HG02840 (cell line): ENCODE measurements around the gene KCNH2.

Experiments used
- ATAC-seq: cut with Tn5 transposase; IDR thresholded peaks from one replicate; pipeline ENCODE4 v1.9.1; 2021; ENCODE audit warnings: mild to moderate bottlenecking, moderate library complexity, moderate number of reproducible peaks; ENCODE audit not compliant: unreplicated experiment, low FRiP score

KCNH2 gene

DNA sequence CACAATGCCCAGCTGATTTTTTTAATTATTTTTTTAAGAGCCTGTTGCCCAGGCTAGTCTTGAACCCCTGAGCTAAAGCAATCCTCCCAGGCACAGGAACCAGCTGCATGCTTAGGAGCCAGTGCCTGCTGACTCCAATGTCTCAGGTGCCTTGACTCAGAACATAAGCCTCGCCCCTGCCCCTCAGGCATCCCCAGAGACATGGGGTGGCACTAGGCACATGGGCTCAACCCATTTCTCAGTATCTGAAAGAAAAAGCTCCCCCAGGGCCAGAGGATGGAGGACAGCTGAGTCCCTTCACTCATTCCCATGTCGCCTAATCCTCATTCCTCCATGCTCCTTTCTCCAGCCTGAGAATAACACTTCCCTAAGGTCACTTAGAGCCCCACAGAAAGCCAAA lies 39.1 kb downstream of the KCNH2 start:
- ATAC-seq, result no peak

DNA sequence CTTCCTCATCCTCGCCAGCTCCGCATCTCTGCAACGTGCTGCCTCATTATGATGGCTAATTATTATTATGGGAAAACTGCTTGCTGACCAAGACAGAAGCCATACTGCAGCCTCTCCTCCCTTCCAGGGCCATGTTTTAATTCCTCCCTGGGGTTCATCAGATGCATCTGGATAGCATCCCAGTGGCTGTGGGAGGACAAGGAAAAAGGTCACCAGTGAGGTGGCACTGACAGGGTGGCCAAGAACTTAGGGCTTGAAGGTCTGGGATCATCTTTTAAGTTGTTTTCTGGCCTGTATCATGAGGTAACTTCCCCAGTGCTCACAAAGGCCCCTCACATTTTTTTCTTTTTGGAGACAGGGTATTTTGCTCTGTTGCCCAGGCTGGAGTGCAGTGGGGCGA lies 39.6 kb downstream of the KCNH2 start:
- ATAC-seq, result no peak

DNA sequence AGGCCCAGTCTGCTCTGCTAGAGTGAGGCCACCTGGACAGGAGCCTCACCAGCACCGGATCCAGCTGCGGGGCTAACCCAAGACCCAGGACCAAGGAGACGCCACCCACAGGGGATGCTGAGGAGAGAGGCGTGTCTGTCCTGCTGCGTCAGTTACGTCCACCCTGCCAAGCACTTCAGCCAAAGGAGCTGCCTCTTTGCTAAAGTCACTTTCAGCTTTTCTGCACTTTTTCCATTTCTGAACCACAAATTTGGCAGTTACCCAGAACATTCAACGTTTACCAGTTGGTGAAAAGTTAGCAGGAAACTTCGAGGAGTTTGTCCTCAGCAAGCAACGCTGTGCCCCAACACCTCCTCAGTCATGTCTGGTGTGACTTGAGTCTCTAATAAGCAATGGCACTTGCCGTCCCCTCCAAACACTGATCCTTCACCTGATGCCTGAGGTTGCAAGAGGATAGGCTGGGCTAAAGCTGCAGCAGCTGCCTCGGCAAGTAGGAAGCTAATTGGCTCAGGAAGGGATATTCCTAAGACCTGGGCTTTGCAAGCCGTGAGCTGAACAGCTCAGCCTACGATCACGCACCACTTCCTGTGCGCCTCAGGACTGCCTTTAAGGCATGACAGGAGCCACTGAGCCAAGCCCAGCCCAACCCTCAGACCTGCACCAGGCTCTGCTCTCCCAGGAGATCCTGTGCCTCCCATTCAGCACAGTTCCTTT lies 40.1 kb downstream of the KCNH2 start:
- ATAC-seq, result no peak

DNA sequence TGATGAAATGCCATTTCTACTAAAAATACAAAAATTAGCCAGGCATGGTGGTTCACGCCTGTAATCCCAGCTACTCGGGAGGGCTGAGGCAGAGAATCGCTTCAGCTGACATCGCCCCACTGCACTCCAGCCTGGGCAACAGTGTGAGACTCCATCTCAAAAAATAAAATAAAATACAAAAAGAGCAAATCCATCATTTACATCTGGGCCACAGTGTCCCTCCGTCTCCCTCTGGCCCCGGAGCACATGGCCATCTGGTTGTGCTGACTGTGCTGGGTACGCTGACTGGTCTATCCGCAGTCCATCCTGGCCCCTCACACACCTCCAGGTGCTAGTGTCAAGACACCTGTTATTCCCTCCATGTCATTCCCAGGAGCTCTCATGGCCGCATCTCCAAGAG lies 42.1 kb downstream of the KCNH2 start:
- no peak for ATAC-seq

DNA sequence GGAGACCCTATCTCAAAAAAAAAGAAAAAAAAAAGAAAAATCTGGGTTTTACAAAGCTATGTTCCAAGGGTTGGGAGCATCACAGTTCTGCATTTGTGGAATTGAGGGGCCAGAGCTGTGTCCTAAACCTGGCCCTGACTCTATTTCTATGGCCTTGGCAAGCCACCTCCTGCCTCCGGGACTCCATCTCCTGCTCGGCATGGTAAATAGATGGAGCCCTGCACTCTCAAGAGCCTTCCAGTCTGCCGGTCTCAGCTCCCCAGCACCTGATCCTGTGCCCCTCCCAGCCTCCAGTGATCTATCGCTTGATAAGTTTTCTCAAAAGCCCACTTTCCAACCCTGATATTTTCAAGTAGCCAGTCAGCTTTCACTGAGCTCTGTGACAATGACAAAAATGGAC lies 43.0 kb downstream of the KCNH2 start:
- no peak for ATAC-seq

DNA sequence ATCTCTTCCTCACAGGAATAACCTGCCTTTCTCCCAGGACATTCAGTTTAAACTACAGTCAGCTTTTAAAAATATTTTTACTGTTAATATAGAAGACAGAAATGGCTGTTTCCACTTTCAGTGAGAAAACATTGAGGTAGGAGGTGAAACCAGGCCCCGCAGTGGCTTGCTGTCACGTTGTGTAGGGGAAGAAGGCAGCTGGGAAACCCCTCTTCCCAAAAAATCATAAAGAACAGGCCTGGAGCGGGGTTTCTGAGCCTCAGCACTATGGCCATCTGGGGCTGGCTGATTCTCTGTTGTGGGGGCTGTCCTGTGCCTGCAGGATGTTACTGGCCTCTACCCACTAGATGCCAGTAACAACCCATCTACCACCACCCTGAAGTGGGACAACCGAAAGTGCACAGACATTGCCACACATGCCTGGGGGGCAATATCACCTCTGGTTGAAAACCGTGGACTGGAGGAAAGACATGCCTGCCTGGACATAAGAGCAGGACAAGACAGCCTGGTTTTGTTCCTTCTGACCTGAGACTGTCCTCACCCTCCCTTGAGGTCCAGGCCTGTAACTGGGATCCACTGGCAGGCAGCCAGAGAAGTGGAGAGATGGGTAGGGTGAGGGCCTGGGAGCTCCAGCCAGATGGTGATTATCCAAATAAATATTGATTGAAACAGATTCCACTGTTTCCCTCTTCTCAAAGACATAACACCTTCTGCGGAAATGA lies 43.9 kb downstream of the KCNH2 start:
- no peak for ATAC-seq

DNA sequence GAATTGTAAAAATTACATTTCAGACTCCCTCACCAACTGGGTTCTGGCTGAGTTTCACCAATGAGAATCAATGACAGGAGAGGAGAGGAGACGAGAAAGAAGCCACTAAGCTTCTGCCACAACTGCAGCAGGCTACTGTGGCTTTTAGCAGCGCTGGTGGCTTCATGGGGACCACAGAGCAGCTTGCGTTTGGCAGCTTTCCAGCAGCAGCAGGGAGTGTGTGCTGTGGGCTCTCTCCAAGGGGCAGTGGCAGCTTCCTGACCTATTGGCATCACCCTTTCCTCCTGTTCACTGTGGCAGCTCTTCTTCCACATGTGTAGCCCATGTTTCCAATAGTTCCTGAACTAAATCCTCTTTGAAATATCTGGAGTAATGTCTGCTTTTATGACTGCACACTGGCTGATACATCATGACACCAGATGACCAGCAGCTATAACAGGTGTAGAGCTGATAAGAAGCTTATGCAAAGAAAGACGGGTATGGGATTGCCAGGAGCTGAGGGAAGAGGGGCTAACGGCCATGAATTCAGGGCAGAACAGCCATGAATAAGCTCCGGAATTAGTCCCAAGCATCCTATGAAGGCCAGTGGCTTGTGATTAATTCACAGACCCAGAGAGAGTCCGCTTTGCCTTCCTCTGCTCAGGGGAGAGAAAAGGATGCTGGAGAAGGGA lies 46.8 kb downstream of the KCNH2 start:
- ATAC-seq, result no peak

DNA sequence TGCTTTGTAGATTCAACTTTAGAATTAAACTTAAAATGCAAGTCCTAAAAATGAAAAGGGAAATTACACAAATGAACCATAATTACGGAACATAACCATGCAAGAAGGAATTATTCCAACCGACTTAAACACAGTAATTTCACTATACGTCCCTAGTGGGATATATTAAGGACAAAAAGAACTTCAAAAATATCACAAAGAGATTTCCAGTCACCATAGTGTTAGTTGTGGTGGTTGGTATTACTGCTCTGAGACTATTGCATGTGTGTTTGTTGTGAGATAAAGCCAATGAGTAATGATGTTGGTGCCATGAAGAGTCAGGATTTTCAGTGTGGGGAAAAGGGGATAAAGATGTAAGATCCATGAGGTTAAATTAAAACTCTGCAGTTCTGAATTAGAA lies 49.6 kb downstream of the KCNH2 start:
- ATAC-seq, result no peak

DNA sequence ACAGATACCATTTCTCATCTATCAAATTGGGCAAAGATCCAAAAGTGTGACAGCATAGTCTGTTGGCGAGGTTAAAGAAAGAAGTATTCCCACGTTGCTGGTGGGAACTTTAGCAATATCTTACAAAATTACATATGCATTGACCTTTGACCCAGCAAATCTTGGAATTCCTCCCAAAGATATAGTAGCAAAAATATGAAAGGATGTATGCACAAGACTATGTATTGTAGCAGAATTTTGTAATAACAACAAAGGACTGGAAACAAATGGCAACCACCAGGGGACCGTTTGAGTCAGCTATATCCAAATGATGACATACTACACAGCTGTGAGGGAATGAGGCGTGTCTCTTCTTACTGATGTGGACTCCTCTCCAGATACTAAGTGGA lies 50.2 kb downstream of the KCNH2 start:
- no peak for ATAC-seq

DNA sequence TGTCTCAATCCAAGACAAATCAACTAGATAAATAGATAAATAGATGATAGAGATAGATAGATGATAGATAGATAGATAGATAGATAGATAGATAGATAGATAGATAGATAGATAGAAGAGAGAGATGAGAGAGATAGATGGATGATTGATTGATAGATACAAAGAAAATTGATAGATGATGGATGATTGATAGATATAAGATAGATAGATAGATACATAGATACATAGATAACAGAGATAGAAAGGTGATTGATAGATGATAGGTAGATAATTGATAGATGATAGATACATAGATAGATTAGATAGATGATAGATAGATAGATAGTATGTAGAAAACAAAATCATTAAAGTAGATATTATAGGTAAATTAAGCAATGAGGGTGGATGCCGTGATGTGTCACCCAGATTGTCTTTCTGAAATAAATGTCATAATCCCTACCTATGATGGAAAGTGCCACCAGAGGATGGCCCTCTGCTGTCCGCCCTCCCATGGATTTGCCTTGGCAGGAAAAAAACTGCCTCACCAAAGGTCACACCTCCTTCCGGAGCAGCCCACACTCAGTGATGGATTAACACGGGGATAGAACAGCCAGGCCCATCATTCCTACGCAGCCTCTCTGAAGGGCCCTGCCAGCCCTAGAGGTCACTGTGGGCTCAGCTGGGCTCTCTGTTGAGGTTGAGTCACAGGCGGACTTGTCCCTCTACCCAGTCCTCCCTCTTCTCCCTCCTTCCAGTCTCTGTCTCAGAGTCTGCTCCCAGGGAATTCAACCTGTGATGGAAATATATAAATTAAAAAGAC lies 50.8 kb downstream of the KCNH2 start:
- no peak for ATAC-seq

DNA sequence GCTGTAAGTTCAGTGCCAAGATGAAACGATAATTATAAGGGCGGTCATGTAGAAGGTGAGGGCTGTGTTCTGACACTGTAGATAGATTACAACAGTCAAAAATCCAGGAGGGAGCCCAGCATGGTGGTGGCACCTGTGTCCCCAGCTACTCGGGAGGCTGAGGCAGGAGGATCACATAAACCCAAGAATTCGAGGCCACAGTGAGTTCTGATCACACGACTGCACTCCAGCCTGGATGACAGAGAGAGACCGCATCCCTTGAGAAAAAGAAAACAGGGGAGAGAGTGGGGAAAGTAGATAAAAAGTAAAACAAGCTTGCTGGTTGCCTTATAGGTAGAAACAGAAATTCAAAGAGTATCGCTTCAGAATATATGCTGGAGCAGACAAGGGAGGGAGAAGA lies 52.1 kb downstream of the KCNH2 start:
- ATAC-seq, result no peak

DNA sequence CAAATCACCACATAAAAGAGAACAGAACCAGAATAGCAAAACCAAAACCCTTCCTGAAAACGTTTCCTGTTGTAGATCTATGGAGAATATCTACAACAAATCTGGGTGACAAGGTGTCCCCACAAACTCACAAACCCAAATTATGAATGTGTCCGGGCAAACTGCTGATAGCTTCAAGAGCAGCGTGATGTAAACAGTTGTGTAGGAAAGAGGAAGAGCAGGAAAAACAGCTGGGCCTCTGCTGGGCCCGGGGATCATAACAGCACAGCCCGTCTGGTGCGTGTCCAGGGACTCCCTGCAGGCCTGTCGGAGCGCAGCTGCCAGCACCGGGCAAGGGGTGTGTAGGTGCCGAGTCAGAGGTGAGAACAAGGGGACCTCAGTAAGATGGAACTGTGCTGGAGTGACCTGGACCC lies 53.7 kb downstream of the KCNH2 start:
- ATAC-seq, result no peak

DNA sequence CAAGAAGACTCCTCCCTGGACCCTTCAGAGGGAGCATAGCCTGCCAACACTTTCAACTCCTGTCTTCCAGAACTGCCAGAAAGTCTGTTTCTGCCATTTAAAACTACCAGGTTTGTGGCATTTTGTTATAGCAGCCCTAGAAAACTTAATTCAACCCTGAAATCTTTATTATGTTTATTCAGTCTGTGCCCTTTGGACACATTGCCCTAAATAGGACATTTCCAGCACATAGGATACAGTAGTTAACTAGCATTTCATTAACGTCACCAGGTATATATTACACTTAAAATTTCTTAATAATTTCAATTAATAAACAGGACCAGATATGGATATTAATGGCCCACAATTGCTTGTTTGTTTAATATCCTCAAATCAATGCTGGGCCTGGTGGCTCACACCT lies 54.3 kb downstream of the KCNH2 start:
- no peak for ATAC-seq

DNA sequence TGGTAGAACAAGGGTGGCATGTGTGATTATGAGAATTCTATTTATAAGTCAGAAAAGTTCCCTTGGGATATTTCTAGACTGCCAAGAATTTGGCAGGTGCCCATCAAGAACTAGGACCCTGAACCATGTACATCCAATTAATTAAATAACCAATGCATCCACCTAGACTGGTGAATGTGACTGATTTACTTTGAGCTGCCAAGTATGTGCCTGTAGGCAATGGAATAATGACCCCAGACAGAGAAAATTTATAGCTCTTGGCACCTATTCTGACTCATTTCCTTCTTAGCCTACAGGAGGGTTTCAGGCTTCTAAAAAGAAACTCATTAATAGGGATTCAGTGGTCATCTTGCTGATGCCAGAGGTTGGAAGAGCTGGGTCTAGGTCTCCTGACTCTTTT lies 54.9 kb downstream of the KCNH2 start:
- ATAC-seq, result no peak

DNA sequence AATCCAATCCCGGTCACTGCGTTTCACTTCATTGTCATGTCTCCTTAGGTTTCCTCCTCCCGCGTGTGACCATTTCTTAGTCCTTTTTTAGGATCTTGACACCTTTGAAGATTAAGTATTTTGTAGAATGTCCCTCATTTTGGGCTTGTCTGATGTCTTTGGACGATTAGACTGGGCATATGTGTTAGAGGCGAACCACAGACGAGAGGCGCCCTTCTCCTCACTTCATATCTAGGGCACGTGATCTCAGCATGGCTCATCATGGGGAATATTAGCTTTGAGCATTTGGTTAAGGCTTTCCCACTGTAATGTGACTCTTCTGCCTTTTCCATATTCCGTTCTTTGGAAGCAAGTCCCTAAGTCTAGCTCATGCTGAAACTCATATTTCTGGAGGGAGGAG lies 59.0 kb downstream of the KCNH2 start:
- ATAC-seq, result no peak

DNA sequence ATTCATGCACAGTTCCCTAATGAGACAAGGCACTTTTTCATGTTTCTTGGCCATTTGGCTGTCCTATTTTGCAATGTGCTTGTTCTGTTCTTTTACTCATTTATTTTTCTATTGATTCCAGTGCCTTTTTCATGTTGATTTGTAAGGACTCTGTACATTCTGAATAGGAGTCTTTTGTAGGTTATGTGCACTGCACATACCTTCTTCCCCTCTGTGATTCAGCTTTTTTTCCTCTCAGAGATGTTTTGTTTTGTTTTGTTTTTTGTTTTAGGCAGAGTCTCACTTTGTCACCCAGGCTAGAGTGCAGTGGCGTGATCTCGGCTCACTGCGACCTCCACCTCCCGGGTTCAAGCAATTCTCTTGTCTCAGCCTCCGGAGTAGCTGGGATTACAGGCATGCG lies 59.7 kb downstream of the KCNH2 start:
- ATAC-seq, result no peak

DNA sequence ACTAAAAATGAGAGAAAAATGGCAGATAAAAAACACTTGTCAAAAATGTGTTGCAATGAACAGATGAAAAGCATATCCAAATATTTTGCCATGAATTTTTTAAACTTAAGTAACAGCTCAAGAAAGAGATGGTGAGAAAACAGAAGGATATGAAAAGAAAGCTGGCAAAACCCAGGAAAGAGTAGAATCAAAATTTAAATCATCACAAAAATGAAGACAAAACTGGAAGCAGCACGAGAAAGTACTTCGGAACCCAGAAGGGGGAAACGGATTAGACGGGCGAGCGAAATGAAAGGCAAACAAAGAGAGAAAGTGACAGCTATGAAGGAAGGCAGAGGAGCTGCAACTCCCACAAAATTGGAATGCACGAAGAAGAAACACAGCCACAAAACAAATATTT lies 60.2 kb downstream of the KCNH2 start:
- ATAC-seq, result no peak

DNA sequence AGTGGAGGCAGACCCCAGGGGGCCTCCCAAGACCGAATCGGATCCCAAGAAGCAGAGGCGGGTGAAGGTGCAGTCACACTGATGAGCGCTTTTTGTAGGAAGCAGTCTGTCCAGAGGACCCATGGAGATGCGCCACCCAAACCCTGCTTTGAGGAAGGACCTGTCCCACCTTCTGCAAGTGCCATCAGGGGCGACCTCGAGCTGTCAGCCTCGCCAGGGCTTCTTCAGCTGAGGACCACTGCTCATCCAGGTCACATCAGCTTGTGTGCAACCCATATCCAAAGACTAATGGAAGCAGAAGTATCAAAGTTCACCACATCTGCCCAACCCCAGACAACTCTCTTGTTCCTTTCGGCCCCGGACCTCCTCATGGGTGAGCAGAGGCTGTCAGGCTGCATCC lies 61.5 kb downstream of the KCNH2 start:
- no peak for ATAC-seq

DNA sequence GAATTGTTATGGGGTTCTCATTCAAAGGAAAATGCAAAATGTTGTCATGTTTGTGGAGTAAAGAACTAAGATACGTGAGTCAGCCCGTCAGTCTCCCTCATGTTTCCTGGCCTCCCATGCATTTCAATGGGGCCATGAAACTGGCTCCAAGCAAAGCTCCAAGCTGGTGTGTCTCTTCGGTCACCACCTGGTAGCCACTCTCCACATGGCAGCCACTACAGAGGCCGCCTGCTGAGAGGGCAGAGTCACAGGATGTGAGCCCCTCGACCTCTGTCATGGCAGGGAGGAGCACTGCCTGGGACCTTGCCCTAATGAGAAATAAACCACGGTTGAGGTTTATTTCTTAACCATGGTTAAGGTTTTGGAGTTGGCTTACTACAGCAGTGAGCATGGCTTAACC lies 63.2 kb downstream of the KCNH2 start:
- no peak for ATAC-seq

DNA sequence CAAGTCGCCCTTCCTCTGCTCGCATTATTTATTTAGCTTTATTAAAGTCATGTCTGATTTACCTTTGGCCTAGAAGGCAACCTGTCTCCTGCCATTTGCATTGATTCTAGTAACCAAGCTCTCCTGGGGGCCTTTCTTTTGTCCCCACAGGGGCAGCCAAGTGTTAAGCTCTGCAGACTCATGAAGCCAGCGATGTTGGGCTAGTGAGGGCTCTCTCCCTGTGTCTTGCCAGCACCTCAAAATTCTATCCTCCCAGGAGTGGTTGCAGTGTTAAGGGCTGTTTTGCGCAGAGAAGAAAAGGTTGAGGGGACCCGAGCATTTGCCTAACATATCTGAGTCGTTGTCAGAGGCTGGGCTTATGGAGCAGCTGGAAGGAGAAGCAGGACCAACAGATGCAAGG lies 63.9 kb downstream of the KCNH2 start:
- no peak for ATAC-seq

DNA sequence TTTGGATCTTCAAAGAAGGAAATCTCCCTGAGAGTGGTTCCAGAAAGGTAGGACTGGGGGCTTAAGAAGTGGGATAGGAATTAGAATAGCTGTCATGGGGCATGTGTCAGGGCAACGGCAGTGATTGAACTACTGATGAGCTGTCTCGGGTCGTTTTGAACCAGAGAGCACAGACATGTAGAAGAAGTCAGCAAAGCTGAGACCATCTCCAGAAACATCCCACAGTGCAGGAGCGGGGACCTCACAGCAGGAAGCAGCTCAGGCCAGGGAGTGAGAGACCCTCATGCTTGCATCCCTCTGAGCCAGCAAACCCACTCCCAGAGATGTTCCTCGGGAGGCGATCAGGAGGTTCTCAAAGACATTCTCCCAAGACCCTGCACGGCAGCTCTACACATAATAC lies 65.7 kb downstream of the KCNH2 start:
- ATAC-seq, result no peak
